WERI-Rb-1 (cell line): ENCODE data around the gene GIN1.
"Not testable (repeated sequence)": the region's sequence is repeated elsewhere in the genome, so short reads cannot be mapped to it uniquely, and the experiment has no call there.

ENCODE experiments used
- DNase-seq: peaks from one replicate; pipeline ENCODE4 v3.0.0-alpha.2; 2020
- H3K27ac ChIP-seq: fragments of 250-450 bp; sonication (Bioruptor Pico); 2 replicates; pipeline ENCODE4 v1.5.1; 2020; ENCODE audit warnings: mild to moderate bottlenecking, moderate library complexity
- H3K27me3 ChIP-seq: fragments of 250-450 bp; sonication (Bioruptor Pico); 2 replicates; pipeline ENCODE4 v1.5.1; 2021; ENCODE audit warnings: mild to moderate bottlenecking, low read depth, moderate library complexity; ENCODE audit not compliant: insufficient read depth, severe bottlenecking
- H3K36me3 ChIP-seq: fragments of 250-450 bp; sonication (Bioruptor Pico); 2 replicates; pipeline ENCODE4 v1.5.1; 2020; ENCODE audit warnings: mild to moderate bottlenecking, moderate library complexity
- H3K4me3 ChIP-seq: 2 replicates; pipeline ENCODE4 v1.5.1; 2011; ENCODE audit warnings: low read depth, mild to moderate bottlenecking, control low read depth, low read length
- H3K9me3 ChIP-seq: fragments of 250-450 bp; sonication (Bioruptor Pico); 2 replicates; pipeline ENCODE4 v1.5.1; 2021; ENCODE audit warnings: mild to moderate bottlenecking, moderate library complexity; ENCODE audit not compliant: severe bottlenecking
- CTCF ChIP-seq: IDR thresholded peaks from 2 replicates; pipeline ENCODE4 v1.5.1; 2011; ENCODE audit warnings: low read depth, mild to moderate bottlenecking, control low read depth, inconsistent platforms, low read length

GIN1 gene

GRCh38 chr5:103092676-103093075 is 27.3 kb downstream of the GIN1 start:
- Histone ChIP-seq H3K27me3 (no peaks in the 10 kb centered on the region), H3K4me3 (no peak overlapping the region), H3K36me3 (no peaks in the 10 kb centered on the region; the same call in 1 of the 2 replicates), H3K27ac (no peak overlapping the region), H3K9me3 (no peaks in the 10 kb centered on the region)
- no peak for TF ChIP-seq CTCF
- DNase-seq: no peak

GRCh38 chr5:103090791-103091190 is 29.1 kb downstream of the GIN1 start:
- no peaks in the 10 kb centered on the region for H3K9me3 ChIP-seq
- H3K27me3 ChIP-seq: no peaks in the 10 kb centered on the region
- no peak overlapping the region for H3K4me3 ChIP-seq
- H3K36me3 ChIP-seq: no peaks in the 10 kb centered on the region; the same call in 1 of the 2 replicates
- no peak overlapping the region for H3K27ac ChIP-seq
- TF ChIP-seq CTCF: no peak
- no peak for DNase-seq

- TF ChIP-seq CTCF: no peak
- no peak overlapping the region for H3K27ac ChIP-seq
- no peaks in the 10 kb centered on the region; the same call in 1 of the 2 replicates for H3K36me3 ChIP-seq
- H3K27me3 ChIP-seq: no peaks in the 10 kb centered on the region
- DNase-seq: no peak
- H3K9me3 ChIP-seq: no peaks in the 10 kb centered on the region
- no peak overlapping the region for H3K4me3 ChIP-seq
Measured at GRCh38 chr5:103089272-103089671, 30.7 kb downstream of the GIN1 start.

GRCh38 chr5:103086547-103086946 is 33.4 kb downstream of the GIN1 start:
- no peak for TF ChIP-seq CTCF
- Histone ChIP-seq H3K27ac (no peak overlapping the region), H3K36me3 (no peaks in the 10 kb centered on the region), H3K4me3 (no peak overlapping the region), H3K9me3 (no peaks in the 10 kb centered on the region), H3K27me3 (no peaks in the 10 kb centered on the region)
- no peak for DNase-seq

GRCh38 chr5:103079796-103080195 is 40.1 kb downstream of the GIN1 start:
- Histone ChIP-seq H3K4me3 (no peak overlapping the region), H3K27ac (no peak overlapping the region), H3K36me3 (no peaks in the 10 kb centered on the region), H3K9me3 (peaks cover 7% of the 10 kb centered on the region), H3K27me3 (no peaks in the 10 kb centered on the region)
- TF ChIP-seq CTCF: no peak
- no peak for DNase-seq

GRCh38 chr5:103075442-103075841 is 44.5 kb downstream of the GIN1 start:
- Histone ChIP-seq H3K27me3 (no peaks in the 10 kb centered on the region), H3K36me3 (no peaks in the 10 kb centered on the region), H3K27ac (no peak overlapping the region), H3K4me3 (no peak overlapping the region), H3K9me3 (peaks cover 7% of the 10 kb centered on the region)
- DNase-seq: no peak
- no peak for TF ChIP-seq CTCF

- H3K4me3 ChIP-seq, H3K27ac ChIP-seq, H3K27me3 ChIP-seq, H3K9me3 ChIP-seq, DNase-seq, H3K36me3 ChIP-seq: not testable (repeated sequence)
Measured at GRCh38 chr5:103073500-103073899, 46.4 kb downstream of the GIN1 start.
